Activated CD4-positive, alpha-beta T cell treated with anti-CD3 and anti-CD28 coated beads for 48 hours (primary cell): ENCODE measurements around the gene AMZ1.
"Not testable (repeated sequence)": the region's sequence is repeated elsewhere in the genome, so short reads cannot be mapped to it uniquely, and the experiment has no call there.

Source experiments
- DNase-seq: peaks from one replicate; pipeline ENCODE4 v3.0.0-alpha.2; 2020

Gene AMZ1

DNA sequence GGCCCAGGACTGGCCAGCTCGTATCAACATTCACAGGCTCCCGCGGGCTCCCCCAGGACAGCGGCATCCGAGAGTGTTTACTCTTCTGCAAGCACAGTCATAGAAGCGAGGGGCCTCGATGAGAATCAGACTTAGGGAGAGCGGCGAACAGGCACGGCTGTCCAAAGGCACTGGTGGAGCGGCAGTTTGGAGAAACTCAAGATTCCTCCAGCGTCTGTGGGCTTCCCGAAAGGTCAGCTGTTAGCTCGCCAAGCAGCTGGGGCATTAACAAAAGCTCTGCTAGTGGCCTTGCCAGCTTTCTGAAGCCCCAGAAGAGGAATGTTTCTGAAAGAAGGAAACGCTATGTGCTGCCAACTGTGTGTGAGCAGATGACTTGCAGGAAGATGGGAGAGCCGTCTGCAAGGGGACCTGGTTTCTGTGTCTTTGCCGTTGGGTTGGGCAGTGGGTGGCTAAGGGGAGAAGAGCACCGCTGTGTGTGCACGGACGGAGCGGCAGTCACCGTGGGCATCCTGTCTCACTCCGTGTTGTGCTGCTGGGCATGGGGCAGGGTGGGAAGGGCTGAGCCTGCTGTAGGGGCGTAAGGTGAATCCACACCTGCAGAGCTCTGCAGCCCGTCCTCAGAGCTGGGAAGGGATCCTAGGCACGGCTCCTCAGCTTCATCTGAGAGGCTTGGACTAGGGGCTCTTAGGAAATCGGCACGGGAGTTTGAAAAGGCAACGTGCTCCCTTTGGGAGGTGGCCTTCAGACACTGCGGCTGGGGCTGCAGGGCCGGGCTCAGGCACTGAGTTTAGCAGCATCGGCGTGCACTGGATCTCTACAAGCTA is 42.1 kb downstream of the AMZ1 start:
- DNase-seq: no peak

DNA sequence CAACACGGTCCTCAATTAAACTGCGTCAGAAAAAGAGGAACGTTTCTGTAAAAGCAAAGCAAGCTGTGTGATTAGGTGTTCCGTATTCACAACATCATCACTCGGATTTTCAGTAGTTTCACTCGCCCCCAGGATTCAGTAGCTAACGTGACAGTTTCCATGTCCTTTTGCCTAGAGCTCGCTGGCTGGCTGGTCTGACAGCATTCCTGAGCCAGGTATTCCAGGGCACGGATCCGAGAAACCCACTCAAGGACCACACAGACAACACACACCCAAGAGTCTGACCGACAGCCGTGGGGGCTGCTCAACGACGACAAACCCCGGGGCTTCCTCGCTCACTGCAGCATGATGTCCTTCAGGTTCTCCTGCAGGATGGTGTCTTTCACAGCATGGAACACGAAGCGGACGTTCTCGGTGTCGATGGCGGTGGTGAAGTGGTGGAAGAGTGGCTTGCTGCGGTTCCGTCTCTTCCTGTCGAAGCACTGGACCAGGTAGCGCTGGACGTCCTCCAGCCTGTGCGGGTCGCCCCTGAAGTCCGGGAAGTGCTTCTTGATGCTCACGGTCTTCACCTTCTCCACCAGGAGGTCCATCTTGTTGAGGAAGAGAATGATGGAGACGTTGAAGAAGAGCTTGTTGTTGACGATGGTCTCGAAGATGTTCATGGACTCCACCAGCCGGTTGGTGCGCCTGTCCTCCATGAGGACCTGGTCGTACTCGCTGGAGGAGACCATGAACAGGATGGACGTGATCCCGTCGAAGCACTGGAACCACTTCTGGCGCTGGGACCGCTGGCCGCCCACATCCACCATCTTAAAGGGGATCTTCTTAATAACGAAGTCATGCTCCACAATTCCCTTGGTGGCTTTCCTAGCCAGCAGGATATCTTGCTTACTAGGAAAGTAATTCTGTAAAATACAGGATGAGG is 43.1 kb downstream of the AMZ1 start:
- no peak for DNase-seq

DNA sequence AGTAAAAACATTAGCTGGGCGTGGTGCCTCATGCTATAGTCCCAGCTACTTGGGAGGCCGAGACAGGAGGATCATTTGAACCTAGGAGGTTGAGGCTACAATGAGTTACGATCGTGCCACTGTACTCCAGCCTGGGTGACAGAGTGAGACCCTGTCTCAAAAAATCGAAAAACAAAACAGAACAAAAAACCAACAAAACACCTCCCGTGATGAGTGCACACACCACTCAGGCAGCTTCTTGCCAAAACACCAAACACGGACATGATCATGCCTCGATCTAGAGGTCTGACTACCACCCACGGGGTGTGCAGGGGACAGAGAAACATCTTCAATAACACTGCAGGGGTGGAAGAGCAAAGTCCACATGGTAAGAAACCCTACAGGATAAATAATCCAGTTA is 44.4 kb downstream of the AMZ1 start:
- no peak for DNase-seq

DNA sequence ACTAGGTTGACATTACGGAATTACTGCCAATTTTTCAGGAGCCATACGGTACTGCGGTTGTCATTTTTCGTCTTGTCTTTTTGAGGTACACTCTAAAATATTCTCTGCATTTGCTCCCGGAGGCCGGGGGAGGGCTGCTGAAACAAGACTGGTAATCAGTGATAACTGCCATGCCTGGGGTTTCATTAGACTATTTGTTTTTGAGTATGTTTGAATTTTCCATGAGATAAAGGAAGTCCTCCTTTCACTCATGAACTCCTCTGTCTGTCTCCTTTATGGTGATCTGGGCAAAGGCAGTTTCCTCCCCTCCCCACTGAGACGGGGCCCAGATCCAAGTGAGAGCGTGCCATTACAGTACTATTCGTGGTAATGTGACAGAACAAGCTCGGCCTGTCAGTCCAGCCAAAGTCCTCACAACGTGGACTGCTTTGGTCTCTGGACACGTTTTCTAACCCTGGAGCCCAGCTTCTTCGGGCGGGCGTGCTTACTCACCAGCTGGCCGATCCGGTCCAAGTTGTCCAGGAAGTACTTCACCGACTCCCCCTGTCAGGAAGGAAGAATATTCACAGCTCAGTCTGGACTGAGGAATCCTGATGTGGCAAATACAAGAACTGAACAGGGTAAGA is 45.1 kb downstream of the AMZ1 start:
- no peak for DNase-seq

DNA sequence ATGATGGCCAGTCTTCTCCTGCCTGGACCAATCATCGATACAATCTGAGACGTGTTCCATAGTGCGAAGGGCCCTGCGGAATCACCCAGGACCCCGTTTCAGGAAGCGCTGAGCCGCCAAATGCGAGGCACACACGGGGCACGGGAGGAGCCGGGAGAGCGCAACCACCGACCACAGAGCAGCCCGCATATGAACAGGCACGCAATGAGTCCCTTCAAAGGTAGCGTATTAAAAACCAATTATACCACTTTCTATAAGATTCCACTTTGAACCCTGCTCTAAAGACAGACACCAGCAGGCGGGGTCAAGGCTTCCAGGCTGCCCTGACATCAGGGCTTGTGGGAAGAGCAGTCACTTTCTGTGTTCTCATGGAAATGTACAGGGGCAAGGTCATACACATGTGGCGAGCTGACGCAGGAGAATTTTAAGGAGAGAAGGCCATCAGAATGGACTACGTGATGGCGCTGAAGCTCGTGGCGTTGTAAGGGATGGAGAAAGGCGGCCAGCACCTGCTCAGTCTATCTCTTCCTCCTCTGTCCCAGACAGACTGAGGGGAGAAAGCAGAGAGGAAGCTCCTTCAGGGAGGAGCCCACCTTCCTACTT is 46.2 kb downstream of the AMZ1 start:
- no peak for DNase-seq

DNA sequence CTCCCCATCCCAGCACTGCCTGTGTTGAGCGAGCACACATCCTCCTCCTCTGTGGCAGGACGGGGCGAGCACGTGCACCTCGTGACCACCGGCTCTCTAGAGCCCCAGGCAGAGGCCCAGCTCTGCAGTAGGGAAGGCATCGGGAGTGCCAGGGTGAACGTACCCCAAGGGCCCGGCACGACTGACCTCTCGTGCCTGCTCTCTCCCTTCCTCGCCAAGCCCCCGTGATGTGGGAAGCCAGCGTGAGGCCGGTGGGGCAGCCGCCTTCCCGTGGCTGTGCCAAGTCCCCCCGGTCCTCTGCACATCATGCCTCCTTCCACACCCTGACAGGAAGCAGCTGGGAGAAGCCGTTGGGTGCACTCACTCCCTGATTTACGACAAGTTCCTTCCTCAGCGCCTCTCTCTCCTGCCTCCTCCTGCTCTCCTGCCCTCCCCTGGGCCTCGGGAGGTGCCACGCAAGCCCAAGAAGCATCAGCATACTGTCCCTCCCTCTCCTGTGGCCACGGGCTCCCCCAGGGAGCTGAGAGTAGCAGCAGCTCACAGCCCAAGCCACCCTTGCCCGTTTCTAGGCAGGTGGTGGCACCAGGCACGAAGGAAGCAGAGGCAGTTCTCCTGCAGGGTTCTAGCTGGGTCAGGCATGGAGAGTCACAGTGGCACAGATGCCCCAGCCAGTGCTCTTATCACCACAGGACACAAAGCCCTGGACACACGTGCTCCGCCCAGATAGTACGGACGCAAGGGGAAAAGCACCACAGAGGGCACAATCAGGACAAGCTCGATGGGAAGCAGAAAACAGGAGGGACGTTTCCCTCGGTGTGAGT is 47.0 kb downstream of the AMZ1 start:
- no peak for DNase-seq

DNA sequence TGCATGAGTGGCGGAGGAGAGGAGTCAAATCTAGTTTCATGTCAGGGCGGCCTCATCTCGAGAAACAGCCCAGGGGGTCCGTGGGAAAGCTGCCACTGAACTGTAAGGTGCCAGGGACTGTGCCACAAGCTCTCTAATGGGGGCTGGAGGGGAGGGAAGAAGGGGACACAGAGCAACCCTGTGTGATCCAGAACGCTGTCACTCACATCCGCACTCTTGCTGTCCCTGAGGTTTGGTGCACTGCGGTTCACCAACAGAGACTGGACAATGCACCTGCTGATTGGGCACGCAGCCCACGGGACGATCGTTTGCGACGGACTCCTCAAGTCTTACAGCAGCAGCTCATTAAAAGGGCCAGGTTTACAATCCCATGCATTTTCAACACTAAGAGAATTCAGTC is 47.7 kb downstream of the AMZ1 start:
- DNase-seq: no peak

DNA sequence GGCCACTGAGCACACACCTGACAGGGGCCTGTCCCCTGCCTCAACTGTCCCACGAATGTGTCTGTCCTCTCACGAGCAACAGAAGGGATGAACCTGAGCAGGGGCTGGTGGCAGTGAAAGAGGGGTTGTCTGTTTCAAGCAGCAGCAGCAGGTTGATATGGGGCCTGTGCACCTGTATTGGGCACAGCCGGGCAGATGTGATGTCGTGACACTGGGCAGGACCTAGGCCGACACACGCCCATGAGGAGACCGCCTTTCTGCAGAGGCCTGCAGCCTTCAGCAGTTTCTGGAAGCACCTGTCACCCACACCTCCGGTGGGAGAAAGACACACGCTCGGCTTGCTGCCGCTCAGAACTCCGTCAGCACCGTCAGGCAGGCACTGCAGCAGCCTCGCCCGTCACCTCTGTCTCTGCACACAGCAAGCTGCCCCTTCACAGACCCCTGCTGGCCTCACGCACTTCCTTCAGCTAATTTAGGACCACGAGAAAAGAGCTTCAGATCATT is 48.5 kb downstream of the AMZ1 start:
- DNase-seq: no peak

DNA sequence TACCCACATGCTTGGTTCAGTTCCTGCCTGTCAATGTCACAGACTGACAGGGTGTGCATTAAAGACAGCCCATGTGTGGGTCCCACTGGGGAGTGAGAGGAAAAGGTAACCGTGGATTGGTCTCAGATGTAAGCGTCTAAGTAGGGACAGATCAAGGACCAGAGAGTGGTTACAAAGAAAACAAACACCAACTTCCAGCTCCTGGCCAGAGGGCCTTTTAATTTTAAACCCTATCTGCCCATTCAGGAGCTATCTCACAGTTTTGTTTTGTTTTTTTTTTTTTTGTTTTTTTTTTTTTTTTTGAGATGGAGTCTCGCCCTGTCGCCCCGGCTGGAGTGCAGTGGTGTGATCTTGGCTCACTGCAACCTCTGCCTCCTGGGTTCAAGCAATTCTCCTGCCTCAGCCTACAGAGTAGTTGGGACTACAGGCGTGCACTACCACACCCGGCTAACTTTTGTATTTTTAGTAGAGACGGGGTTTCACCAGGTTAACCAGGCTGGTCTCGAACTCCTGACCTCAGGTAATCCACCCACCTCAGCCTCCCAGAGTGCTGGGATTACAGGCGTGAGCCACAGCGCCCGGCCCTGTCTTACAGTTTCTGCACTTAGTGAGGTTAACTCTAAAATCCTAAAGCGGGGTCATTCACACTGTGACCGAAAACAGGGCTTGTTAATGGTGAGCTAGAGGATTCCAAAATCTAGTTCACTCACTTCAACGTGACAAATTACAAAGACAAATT is 49.2 kb downstream of the AMZ1 start:
- DNase-seq: not testable (repeated sequence)

DNA sequence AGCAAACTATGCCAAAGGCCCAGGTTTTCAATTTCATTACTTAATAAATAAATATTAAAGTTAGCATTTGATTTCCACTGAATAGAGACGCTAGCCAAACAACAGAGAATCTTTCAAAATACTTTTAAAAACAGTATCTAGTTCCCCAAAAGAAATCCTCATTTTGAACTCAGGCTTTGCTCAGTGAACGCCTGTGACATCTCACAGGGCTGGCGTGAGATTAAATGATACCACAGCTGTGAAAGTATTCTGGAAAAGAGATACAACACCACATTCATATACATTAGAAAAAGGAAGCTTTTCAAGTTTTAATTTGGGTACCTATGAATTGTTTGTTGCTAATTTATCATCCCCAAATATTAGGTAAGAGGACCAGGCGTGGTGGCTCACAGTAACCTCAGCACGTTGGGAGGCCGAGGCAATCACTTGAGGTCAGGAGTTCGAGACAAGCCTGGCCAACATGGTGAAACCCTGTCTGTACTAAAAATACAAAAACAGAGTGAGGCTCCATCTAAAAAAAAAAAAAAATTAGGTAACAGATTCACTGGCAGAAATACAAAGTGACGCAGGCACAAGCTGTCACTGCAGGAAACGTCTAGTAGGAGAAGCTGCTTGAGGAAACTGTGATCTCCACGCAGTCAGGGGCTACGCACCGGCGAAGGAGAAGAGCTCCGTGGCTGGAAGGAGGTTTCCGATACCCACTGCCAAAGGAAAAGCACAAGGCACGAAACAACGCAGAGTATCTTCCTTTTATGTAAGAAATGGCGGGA is 50.0 kb downstream of the AMZ1 start:
- DNase-seq: no peak

DNA sequence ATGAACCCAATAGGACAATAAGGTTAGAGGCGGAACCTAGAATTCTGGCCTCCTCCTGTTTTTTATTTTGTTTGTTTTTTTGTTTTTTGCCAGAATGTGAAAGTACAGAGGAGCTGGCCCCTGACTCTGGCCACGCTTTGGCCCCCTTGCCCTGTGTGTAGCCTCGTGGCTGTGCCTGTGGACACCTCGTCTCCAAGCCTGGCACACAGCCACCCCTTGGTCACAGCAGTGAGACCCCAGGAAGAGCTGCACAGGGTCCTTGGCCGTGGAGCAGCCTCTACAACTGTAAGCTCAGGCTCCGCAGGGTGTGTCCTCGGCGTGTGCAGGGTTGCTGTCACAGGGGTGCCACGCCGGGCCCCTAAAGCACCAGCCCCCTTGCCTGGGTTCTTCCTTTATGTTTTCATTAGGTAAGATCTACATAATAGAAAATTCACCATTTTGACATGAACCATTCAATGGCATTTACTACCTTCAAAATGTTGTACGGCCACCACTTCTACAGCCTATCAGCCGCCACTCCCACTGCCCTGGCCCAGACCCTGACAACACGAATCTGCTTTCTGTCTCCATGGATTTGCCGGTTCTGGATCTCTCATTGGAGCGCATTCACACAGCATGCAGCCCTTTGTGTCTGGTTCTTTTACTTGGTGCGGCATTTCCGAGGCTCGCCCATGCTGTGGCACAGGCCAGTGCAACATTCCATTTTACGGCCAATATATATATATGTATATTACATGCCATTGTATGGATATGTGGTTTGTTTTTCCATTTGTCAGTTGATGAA is 51.0 kb downstream of the AMZ1 start:
- DNase-seq: no peak

DNA sequence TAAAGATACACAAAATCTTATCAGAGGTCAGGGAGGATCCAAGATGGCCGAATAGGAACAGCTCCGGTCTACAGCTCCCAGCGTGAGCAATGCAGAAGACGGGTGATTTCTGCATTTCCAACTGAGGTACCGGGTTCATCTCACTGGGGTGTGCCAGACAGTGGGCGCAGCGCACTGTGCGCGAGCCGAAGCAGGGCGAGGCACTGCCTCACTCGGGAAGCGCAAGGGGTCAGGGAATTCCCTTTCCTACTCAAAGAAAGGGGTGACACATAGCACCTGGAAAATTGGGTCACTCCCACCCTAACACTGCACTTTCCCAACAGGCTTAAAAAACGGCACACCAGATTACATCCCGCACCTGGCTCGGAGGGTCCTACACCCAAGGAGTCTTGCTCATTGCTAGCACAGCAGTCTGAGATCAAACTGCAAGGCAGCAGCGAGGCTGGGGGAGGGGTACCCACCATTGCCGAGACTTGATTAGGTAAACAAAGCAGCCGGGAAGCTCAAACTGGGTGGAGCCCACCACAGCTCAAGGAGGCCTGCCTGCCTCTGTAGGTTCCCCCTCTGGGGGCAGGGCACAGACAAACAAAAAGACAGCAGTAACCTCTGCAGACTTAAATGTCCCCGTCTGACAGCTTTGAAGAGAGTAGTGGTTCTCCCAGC is 55.7 kb downstream of the AMZ1 start:
- not testable (repeated sequence) for DNase-seq

DNA sequence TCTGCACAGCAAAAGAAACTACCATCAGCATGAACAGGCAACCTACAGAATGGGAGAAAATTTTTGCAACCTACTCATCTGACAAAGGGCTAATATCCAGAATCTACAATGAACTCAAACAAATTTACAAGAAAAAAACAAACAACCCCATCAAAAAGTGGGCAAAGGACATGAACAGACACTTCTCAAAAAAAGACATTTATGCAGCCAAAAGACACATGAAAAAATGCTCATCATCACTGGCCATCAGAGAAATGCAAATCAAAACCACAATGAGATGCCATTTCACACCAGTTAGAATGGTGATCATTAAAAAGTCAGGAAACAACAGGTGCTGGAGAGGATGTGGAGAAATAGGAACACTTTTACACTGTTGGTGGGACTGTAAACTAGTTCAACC is 60.7 kb downstream of the AMZ1 start:
- not testable (repeated sequence) for DNase-seq

DNA sequence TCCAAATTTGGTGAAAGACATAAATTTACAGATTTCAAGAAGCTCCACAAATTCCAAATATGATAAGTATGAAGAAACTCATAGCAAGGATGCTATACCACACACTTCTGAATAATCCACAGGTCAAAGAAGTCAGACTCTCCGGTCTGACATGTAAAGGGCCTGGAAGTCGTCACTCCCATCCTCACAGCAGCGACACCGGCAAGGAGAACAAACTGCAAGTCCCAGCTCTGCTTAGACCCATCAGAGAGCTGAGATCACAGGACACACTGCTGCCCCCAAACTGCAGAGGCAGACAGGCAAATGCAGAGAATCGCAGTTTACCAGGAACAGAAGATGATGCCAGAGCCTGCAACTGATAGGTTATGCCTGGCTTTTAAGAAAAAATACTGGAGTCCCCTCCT is 62.0 kb downstream of the AMZ1 start:
- DNase-seq: no peak

DNA sequence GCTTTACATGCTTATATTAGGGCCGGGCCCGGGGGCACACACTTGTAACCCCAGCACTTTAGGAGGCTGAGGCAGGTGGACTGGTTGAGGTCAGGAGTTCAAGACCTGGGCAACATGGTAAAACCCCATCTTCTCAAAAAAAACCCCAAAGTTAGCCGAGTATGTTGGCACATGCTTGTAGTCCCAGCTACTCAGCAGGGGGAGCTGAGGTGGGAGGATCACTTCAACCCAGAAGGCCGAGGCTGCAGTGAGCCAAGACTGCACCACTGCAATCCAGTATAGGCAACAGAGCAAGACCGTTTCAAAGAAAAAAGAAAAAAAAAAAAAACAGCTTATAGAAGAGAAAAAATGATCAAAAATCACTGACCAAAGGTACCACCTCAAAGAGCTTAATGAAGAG is 63.1 kb downstream of the AMZ1 start:
- no peak for DNase-seq

DNA sequence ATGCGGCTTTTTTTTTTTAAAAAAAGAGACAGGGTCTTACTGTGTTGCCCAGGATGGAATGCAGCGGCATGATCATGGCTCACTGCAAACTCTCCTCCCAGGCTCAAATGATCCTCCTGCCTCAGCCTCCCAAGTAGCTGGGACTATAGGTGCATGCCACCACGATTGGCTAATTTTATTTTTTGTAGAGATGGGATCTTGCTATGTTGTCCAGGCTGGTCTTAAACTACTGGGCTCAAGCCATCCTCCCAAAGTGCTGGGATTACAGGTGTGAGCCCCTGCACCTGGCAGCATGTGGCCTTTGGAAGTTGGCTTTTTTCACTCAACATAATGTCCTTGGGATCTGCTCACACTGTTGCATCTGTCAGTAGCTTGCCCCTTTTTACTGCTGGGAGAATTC is 65.1 kb downstream of the AMZ1 start:
- no peak for DNase-seq

DNA sequence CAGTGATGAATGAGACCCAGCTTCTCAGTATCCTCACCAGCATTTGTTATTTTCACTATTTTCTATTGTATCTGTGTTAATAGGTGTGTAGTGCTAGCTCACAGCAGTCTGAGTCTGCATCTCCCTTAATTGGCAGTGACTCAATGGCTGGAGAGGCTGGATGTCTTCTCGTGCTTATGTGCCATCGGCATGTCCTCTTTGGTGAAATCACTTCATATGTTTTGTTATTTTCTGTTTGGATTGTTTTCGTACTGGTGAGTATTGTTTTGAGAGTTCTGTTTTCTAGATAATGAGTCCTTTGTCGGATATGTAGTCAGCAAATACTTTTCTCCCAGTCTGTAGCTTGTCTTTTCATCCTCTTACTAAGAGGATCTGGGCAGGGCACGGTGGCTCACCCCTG is 66.1 kb downstream of the AMZ1 start:
- no peak for DNase-seq

DNA sequence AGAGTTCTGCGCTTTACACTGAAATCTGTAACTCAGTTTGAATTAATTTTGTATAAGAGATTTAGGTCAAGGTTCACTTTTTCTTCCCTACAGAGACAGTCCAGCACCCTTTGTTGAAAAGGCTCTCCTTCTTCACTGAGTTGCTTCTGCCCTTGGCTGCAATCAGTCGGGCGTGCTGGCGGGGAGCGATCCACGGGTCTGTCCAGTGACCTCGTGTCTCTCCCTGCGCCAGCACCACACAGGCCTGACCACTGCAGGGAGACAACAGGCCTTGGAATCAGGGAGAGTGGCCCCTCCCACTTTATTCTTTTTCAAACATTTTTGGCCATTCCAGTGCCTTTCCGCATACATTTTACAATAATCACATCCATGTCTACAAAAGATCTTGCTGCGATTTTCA is 66.9 kb downstream of the AMZ1 start:
- no peak for DNase-seq

DNA sequence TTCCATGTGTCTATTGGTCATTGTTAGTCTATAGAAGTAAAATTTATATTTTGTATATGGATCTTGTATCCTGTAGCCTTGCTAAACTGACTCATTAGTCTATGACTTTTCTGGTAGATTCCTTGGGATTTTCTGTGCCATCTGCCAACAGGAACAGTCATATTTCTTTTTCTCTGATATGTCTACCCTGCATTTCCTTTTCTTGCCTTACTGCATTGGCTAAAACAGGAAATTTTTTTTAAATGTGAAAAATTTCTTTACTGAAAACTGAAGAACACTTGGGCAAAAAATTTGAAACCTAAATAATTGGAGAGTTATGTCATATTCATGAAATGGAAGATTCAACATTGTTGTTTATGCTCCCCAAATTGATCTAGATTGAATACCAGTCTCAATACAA is 67.5 kb downstream of the AMZ1 start:
- no peak for DNase-seq
